Fibroblast of skin of left quadriceps (primary cell): Measurements from ENCODE around the gene TYW1B.
"Not testable (repeated sequence)": the region's sequence is repeated elsewhere in the genome, so short reads cannot be mapped to it uniquely, and the experiment has no call there.

Experiments
- DNase-seq, 2 experiments: peaks; one replicate each; pipeline ENCODE4 v3.0.0-alpha.2; 2013; ENCODE audit warnings: low read depth in 2 of 2

The TYW1B gene

GRCh38 chr7:72827839-72828591, at the start of gene TYW1B:
TYW1B (minus strand) TSS chr7:72828200; CDS start chr7:72828075, 125 bp downstream.
- DNase-seq: peak; percentile 93 to 94

- DNase-seq: not testable (repeated sequence)
Measured at GRCh38 chr7:72867591-72867990, 39.6 kb upstream of the TYW1B start.

- not testable (repeated sequence) for DNase-seq
Measured at GRCh38 chr7:72858846-72859400, 30.9 kb upstream of the TYW1B start.

- not testable (repeated sequence) for DNase-seq
Measured at GRCh38 chr7:72857925-72858324, 29.9 kb upstream of the TYW1B start.

GRCh38 chr7:72855261-72855660, 27.3 kb upstream of the TYW1B start:
- not testable (repeated sequence) for DNase-seq

- DNase-seq: not testable (repeated sequence)
Measured at GRCh38 chr7:72852937-72853336, 24.9 kb upstream of the TYW1B start.

- DNase-seq: not testable (repeated sequence)
Measured at GRCh38 chr7:72850746-72851145, 22.7 kb upstream of the TYW1B start.

GRCh38 chr7:72844146-72844545, 16.1 kb upstream of the TYW1B start:
- not testable (repeated sequence) for DNase-seq

GRCh38 chr7:72843166-72843565, 15.2 kb upstream of the TYW1B start:
- not testable (repeated sequence) for DNase-seq

- not testable (repeated sequence) for DNase-seq
Measured at GRCh38 chr7:72840966-72841511, 13.0 kb upstream of the TYW1B start.

- not testable (repeated sequence) for DNase-seq
Measured at GRCh38 chr7:72838315-72838714, 10.3 kb upstream of the TYW1B start.

GRCh38 chr7:72837291-72837690, 9.3 kb upstream of the TYW1B start:
- not testable (repeated sequence) for DNase-seq

GRCh38 chr7:72830567-72830966, 2.6 kb upstream of the TYW1B start:
- not testable (repeated sequence) for DNase-seq

- peak; percentile 53 to 55 for DNase-seq
Measured at GRCh38 chr7:72829687-72830354, 1.8 kb upstream of the TYW1B start.

- peak; percentile 96 to 97 for DNase-seq
Measured at GRCh38 chr7:72829291-72829686, 1.3 kb upstream of the TYW1B start.

- DNase-seq: peak in 1 of 2 experiments; percentile 7
Measured at GRCh38 chr7:72823765-72824732, 4.0 kb downstream of the TYW1B start.

GRCh38 chr7:72822497-72822896, 5.5 kb downstream of the TYW1B start:
- not testable (repeated sequence) for DNase-seq

GRCh38 chr7:72818663-72819361, 9.2 kb downstream of the TYW1B start:
- not testable (repeated sequence) for DNase-seq

- DNase-seq: not testable (repeated sequence)
Measured at GRCh38 chr7:72817661-72818060, 10.3 kb downstream of the TYW1B start.

- not testable (repeated sequence) for DNase-seq
Measured at GRCh38 chr7:72816370-72817157, 11.4 kb downstream of the TYW1B start.
